ENCODE measurements around the gene TUBB4B.

GRCh38 chr9:137256362-137256761, 15.3 kb downstream of the TUBB4B start:
- TF ChIP-seq TAF1 (IDR thresholded peaks at IDR 0.05; ENCODE audit: borderline replicate concordance, low read depth, low read length) = no peak
- no peak for TF ChIP-seq POLR2AphosphoS5 (IDR thresholded peaks at IDR 0.05; ENCODE audit: low read depth, low read length)
